HL-60 (cell line): ENCODE measurements around the gene KIAA0232.

Experiments used
- DNase-seq, 2 experiments: peaks; one replicate each; pipeline ENCODE4 v3.0.0-alpha.2; 2010 to 2020; ENCODE audit warnings: low read depth in 1 of 2, low spot score in 1 of 2
- H3K27ac ChIP-seq: fragments of 250-450 bp; sonication (Bioruptor Pico); replicated peaks from 2 replicates; pipeline ENCODE4 v1.5.1; 2020; ENCODE audit warnings: mild to moderate bottlenecking, moderate library complexity
- H3K27me3 ChIP-seq: fragments of 250-450 bp; sonication (Bioruptor Pico); 2 replicates; pipeline ENCODE4 v1.5.1; 2021; ENCODE audit warnings: mild to moderate bottlenecking, moderate library complexity; ENCODE audit not compliant: insufficient read depth, poor library complexity, severe bottlenecking
- H3K4me3 ChIP-seq: replicated peaks from 2 replicates; pipeline ENCODE4 v1.5.1; 2011; ENCODE audit warnings: mild to moderate bottlenecking, control low read depth, low read length; ENCODE audit not compliant: insufficient read depth
- GABPA ChIP-seq: IDR thresholded peaks from 2 replicates; pipeline ENCODE4 v1.6.1; 2012; ENCODE audit warnings: low read depth
- POLR2AphosphoS5 ChIP-seq: IDR thresholded peaks from 2 replicates; pipeline ENCODE4 v1.6.1; 2012; ENCODE audit warnings: low read depth
- SPI1 ChIP-seq: IDR thresholded peaks from 2 replicates; pipeline ENCODE4 v1.6.1; 2012; ENCODE audit warnings: low read depth, mild to moderate bottlenecking, borderline replicate concordance
- TF ChIP-seq, protein P1 (sequence below): IDR thresholded peaks from one replicate; pipeline ENCODE4 v1.5.1; 2011; ENCODE audit warnings: low read length, control low read depth, inconsistent platforms; ENCODE audit not compliant: insufficient read depth
- TF ChIP-seq, protein P2 (sequence below): IDR thresholded peaks from 2 replicates; pipeline ENCODE4 v1.6.1; 2012; ENCODE audit warnings: low read depth; ENCODE audit not compliant: insufficient replicate concordance

The KIAA0232 gene

DNA sequence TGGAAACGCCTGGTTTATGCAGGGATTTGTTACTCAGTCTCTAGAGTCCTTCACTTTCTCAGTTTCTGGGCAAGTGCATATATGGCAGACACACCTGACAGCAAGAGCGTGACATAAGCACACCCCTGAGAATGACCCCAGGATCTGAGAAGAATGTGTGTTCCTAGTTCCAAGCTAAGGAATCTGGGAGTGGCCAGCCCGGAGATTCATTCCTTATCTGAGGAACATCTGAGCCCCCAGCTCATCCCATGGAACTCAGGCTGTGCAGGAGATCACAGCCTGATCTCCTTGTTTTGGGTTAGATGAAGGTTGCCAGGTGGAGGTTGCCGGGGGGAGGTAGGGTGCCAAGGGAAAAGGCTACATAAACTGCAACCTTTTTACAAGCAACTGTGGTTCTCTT, 23.8 kb upstream of the KIAA0232 start:
- no peak for DNase-seq
- TF ChIP-seq SPI1 (no peak), GABPA (no peak), POLR2AphosphoS5 (no peak)
- TF ChIP-seq, protein P1, sequence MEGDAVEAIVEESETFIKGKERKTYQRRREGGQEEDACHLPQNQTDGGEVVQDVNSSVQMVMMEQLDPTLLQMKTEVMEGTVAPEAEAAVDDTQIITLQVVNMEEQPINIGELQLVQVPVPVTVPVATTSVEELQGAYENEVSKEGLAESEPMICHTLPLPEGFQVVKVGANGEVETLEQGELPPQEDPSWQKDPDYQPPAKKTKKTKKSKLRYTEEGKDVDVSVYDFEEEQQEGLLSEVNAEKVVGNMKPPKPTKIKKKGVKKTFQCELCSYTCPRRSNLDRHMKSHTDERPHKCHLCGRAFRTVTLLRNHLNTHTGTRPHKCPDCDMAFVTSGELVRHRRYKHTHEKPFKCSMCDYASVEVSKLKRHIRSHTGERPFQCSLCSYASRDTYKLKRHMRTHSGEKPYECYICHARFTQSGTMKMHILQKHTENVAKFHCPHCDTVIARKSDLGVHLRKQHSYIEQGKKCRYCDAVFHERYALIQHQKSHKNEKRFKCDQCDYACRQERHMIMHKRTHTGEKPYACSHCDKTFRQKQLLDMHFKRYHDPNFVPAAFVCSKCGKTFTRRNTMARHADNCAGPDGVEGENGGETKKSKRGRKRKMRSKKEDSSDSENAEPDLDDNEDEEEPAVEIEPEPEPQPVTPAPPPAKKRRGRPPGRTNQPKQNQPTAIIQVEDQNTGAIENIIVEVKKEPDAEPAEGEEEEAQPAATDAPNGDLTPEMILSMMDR = no peak
- TF ChIP-seq, protein P2, sequence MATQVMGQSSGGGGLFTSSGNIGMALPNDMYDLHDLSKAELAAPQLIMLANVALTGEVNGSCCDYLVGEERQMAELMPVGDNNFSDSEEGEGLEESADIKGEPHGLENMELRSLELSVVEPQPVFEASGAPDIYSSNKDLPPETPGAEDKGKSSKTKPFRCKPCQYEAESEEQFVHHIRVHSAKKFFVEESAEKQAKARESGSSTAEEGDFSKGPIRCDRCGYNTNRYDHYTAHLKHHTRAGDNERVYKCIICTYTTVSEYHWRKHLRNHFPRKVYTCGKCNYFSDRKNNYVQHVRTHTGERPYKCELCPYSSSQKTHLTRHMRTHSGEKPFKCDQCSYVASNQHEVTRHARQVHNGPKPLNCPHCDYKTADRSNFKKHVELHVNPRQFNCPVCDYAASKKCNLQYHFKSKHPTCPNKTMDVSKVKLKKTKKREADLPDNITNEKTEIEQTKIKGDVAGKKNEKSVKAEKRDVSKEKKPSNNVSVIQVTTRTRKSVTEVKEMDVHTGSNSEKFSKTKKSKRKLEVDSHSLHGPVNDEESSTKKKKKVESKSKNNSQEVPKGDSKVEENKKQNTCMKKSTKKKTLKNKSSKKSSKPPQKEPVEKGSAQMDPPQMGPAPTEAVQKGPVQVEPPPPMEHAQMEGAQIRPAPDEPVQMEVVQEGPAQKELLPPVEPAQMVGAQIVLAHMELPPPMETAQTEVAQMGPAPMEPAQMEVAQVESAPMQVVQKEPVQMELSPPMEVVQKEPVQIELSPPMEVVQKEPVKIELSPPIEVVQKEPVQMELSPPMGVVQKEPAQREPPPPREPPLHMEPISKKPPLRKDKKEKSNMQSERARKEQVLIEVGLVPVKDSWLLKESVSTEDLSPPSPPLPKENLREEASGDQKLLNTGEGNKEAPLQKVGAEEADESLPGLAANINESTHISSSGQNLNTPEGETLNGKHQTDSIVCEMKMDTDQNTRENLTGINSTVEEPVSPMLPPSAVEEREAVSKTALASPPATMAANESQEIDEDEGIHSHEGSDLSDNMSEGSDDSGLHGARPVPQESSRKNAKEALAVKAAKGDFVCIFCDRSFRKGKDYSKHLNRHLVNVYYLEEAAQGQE = no peak
- peaks cover 2% of the 10 kb centered on the region for H3K27me3 ChIP-seq
- H3K27ac ChIP-seq = no peak overlapping the region
- no peak overlapping the region for H3K4me3 ChIP-seq

GRCh38 chr4:6760865-6761264, 21.7 kb upstream of the KIAA0232 start:
- DNase-seq = no peak
- Histone ChIP-seq H3K27ac (no peak overlapping the region), H3K27me3 (peaks cover 2% of the 10 kb centered on the region), H3K4me3 (no peak overlapping the region)
- TF ChIP-seq, protein P2 = no peak
- TF ChIP-seq, protein P1 = no peak

DNA sequence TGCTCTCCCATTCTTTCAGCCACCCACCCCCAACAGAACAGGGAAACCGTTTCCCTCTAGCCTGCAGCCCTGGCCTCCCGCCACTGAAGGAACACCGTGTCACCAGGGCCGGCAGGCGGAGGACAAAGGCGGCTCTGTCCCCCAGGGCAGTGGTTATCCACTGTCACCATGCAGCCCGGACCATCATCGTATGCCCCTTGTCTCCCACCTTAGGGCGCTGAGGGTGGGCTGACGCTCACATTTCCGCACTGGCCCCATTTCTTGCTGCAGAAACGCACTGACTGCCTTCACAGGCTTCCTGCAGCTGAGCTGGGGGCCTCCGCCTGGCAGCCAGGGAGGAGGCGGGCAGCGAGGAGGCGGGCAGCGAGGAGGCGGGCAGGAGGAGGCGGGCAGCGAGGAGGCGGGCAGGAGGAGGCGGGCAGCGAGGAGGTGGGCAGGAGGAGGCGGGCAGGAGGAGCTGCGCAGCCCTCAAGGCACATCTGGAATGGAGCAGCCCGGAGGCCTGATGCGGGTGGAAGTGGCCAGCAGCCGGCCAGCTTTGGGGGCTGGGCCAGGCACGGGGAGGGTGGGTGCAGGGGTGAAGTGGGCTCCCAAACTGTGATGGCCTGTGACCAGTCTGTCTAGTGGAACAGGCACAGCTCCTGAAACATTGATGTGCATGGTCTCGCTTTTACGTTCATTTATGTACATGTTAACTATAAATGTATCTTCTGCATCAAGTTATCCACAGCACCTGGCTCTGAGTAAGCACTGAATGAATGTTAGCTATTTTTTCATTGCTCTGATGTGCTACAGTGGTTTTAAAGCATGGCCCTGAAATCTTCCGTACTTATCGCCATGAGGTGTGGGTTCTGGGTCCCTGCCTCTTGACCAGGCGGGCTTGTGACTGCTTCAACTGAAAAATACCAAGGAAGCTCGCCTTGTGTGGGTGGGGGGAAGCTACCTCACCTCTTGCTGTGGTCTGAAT, 20.6 kb upstream of the KIAA0232 start:
- TF ChIP-seq, protein P2 = no peak
- TF ChIP-seq POLR2AphosphoS5 (no peak), SPI1 (no peak), GABPA (no peak)
- TF ChIP-seq, protein P1 = no peak
- no peak for DNase-seq
- Histone ChIP-seq H3K27me3 (peaks cover 2% of the 10 kb centered on the region), H3K27ac (no peak overlapping the region), H3K4me3 (no peak overlapping the region)
